Colonic mucosa (tissue), 4 donors: ENCODE data around the gene SLPI. TPM values are rescaled to one million over a fixed set of nuclear protein-coding genes. Genes with fewer than 3 reads are reported as not detected.
A peak's percentile ranks its signal among the peaks of the same experiment; 100 is the strongest.

Source experiments
- DNase-seq: peaks from one replicate; pipeline ENCODE4 v3.0.0-alpha.2; 2020
- H3K27ac ChIP-seq: fragments of 200-600 bp; one replicate; pipeline ENCODE4 v1.8.0; 2021
- H3K27me3 ChIP-seq: fragments of 200-600 bp; one replicate; pipeline ENCODE4 v1.8.0; 2021
- H3K36me3 ChIP-seq: fragments of 200-600 bp; one replicate; pipeline ENCODE4 v1.8.0; 2021
- H3K4me1 ChIP-seq: fragments of 200-600 bp; one replicate; pipeline ENCODE4 v1.8.0; 2021; ENCODE audit warnings: mild to moderate bottlenecking
- H3K4me3 ChIP-seq: fragments of 200-600 bp; one replicate; pipeline ENCODE4 v1.8.0; 2021
- H3K9ac ChIP-seq, 2 donors: one replicate each; pipeline ENCODE4 v1.7.0; 2013; ENCODE audit warnings: control low read depth in 2 of 2, low read depth in 2 of 2, low read length in 2 of 2
- H3K9me3 ChIP-seq: fragments of 200-600 bp; one replicate; pipeline ENCODE4 v1.8.0; 2021
- CTCF ChIP-seq: fragments of 200-600 bp; IDR thresholded peaks from one replicate; pipeline ENCODE4 v1.8.0; 2022; ENCODE audit warnings: antibody characterized with exemption, mild to moderate bottlenecking
- intact Hi-C: fragments of 100-400 bp; cut with DNase I; formaldehyde crosslinking; loops from one replicate; pipeline ENCODE4 v1.14.1; 2022
- total RNA-seq, 2 donors: library from RNA; stranded (reverse); fragmentation: NEBNext Ultra II Directional in 1 of 2; extraction: Animal tissue kit (Norgen Biotek cat#: 25700) in 1 of 2; gene quantifications; one replicate each; pipeline ENCODE4 v1.2.1, GENCODE V29; 2021
- donor health status: healthy.
- donor health status: DM: no; HTN: no; CAD: no.
- donor health status: DM: no; HTN: no; CAD: no.

Gene SLPI
- total RNA-seq, 2 donors from 2014 or later = 109 to 113 TPM

- TF ChIP-seq CTCF = no peak
- intact Hi-C loops = no loop called here
- DNase-seq = no peak
Observed at GRCh38 chr20:45248609-45249008, 5.8 kb downstream of the SLPI start.

GRCh38 chr20:45247865-45248264 is 6.5 kb downstream of the SLPI start:
- Histone ChIP-seq H3K9ac (no peak overlapping the region), H3K4me1 (no peaks in the 10 kb centered on the region), H3K9me3 (no peaks in the 10 kb centered on the region), H3K4me3 (no peak overlapping the region), H3K36me3 (no peaks in the 10 kb centered on the region), H3K27ac (no peak overlapping the region), H3K27me3 (no peaks in the 10 kb centered on the region)
- intact Hi-C loops = no loop called here
- no peak for TF ChIP-seq CTCF
- no peak for DNase-seq

More at GRCh38 chr20:45248609-45249008, 5.8 kb downstream of the SLPI start:
- Histone ChIP-seq H3K4me1 (no peaks in the 10 kb centered on the region), H3K27me3 (no peaks in the 10 kb centered on the region), H3K36me3 (no peaks in the 10 kb centered on the region), H3K4me3 (no peak overlapping the region), H3K27ac (no peak overlapping the region), H3K9ac (no peak overlapping the region), H3K9me3 (no peaks in the 10 kb centered on the region)

- no peaks in the 10 kb centered on the region for H3K4me1 ChIP-seq
- H3K27ac ChIP-seq = no peak overlapping the region
- intact Hi-C loops = no loop called here
- H3K27me3 ChIP-seq = no peaks in the 10 kb centered on the region
- H3K9ac ChIP-seq = no peak overlapping the region
- DNase-seq = no peak
- no peaks in the 10 kb centered on the region for H3K36me3 ChIP-seq
- no peak for TF ChIP-seq CTCF
- no peaks in the 10 kb centered on the region for H3K9me3 ChIP-seq
- no peak overlapping the region for H3K4me3 ChIP-seq
Observed at GRCh38 chr20:45246109-45246508, 8.3 kb downstream of the SLPI start.

GRCh38 chr20:45238139-45238538 is 16.2 kb downstream of the SLPI start:
- Histone ChIP-seq H3K9ac (no peak overlapping the region), H3K27ac (no peak overlapping the region), H3K4me3 (no peak overlapping the region), H3K27me3 (no peaks in the 10 kb centered on the region), H3K9me3 (no peaks in the 10 kb centered on the region), H3K36me3 (no peaks in the 10 kb centered on the region), H3K4me1 (no peaks in the 10 kb centered on the region)
- intact Hi-C loops = loop anchor here (5.0 kb wide), 1 partner anchor 54 kb away; no protein-coding TSS in a partner anchor
- no peak for DNase-seq
- no peak for TF ChIP-seq CTCF

- Histone ChIP-seq H3K9me3 (no peaks in the 10 kb centered on the region), H3K4me1 (no peaks in the 10 kb centered on the region), H3K9ac (no peak overlapping the region), H3K4me3 (no peak overlapping the region), H3K27ac (no peak overlapping the region), H3K36me3 (no peaks in the 10 kb centered on the region), H3K27me3 (no peaks in the 10 kb centered on the region)
- no peak for DNase-seq
- intact Hi-C loops = loop anchor here (5.0 kb wide), 1 partner anchor 56 kb away; no protein-coding TSS in a partner anchor
- TF ChIP-seq CTCF = peak; percentile 24
Observed at GRCh38 chr20:45235995-45236394, 18.4 kb downstream of the SLPI start.
